NCI-H1105 (cell line): ENCODE results near the gene KDM5C.
"Not testable (repeated sequence)": the region's sequence is repeated elsewhere in the genome, so short reads cannot be mapped to it uniquely, and the experiment has no call there.

ENCODE experiments used
- DNase-seq: peaks from one replicate; lab custom pipeline; 2025; lab: John Stamatoyannopoulos, UW

The KDM5C gene

GRCh38 chrX:53190363-53190960 is 34.5 kb downstream of the KDM5C start:
- DNase-seq, result no peak

- no peak for DNase-seq
These were observed 36.2 kb downstream of the KDM5C start for GRCh38 chrX:53188763-53189162.

- DNase-seq, result no peak
These were observed 38.7 kb downstream of the KDM5C start for GRCh38 chrX:53186351-53186750.

GRCh38 chrX:53184836-53185235 is 40.2 kb downstream of the KDM5C start:
- DNase-seq, result no peak

GRCh38 chrX:53171356-53171755 is 53.7 kb downstream of the KDM5C start:
- DNase-seq, result no peak

GRCh38 chrX:53166103-53166502 is 58.9 kb downstream of the KDM5C start:
- DNase-seq, result no peak

GRCh38 chrX:53164566-53164965 is 60.4 kb downstream of the KDM5C start:
- not testable (repeated sequence) for DNase-seq

GRCh38 chrX:53163436-53163835 is 61.6 kb downstream of the KDM5C start:
- DNase-seq, result no peak

GRCh38 chrX:53160297-53160983 is 64.6 kb downstream of the KDM5C start:
- no peak for DNase-seq

GRCh38 chrX:53159184-53159583 is 65.8 kb downstream of the KDM5C start:
- no peak for DNase-seq

GRCh38 chrX:53156207-53156596 is 68.8 kb downstream of the KDM5C start:
- no peak for DNase-seq

- DNase-seq, result no peak
These were observed 69.3 kb downstream of the KDM5C start for GRCh38 chrX:53155512-53156206.

- no peak for DNase-seq
These were observed 71.4 kb downstream of the KDM5C start for GRCh38 chrX:53153581-53153980.
